Tibial artery (tissue), 4 donors: ENCODE measurements around the gene INPP5A.

Source experiments
- DNase-seq, 2 donors: peaks; one replicate each; pipeline ENCODE4 v3.0.0-alpha.2; 2019
- H3K27ac ChIP-seq, 2 donors: fragments of 200-600 bp; sonication (generic) in 1 of 2; 1 replicate in 1 of 2; 2 replicates in 1 of 2; pipeline ENCODE4 v1.5.1; 2018 to 2019; ENCODE audit warnings: mild to moderate bottlenecking in 1 of 2
- H3K27me3 ChIP-seq, 2 donors: fragments of 200-600 bp; sonication (generic) in 1 of 2; one replicate each; pipeline versions ENCODE4 v1.5.1 to v1.6.0; 2016 to 2019
- H3K36me3 ChIP-seq, 3 donors: fragments of 200-600 bp; sonication (generic) in 2 of 3; one replicate each; pipeline ENCODE4 v1.5.1; 2016 to 2019; ENCODE audit warnings: mild to moderate bottlenecking in 2 of 3
- H3K4me1 ChIP-seq, 4 donors: fragments of 200-600 bp; sonication (generic) in 2 of 4; 1 replicate in 3 of 4; 2 replicates in 1 of 4; pipeline ENCODE4 v1.5.1; 2016 to 2019
- H3K4me3 ChIP-seq, 2 donors: fragments of 200-600 bp; sonication (generic) in 1 of 2; 1 replicate in 1 of 2; 2 replicates in 1 of 2; pipeline ENCODE4 v1.5.1; 2018 to 2019; ENCODE audit warnings: mild to moderate bottlenecking in 2 of 2
- H3K9me3 ChIP-seq, 3 donors: fragments of 200-600 bp; sonication (generic) in 1 of 3; one replicate each; pipeline ENCODE4 v1.5.1; 2016 to 2019
- CTCF ChIP-seq, 2 experiments: fragments of 200-600 bp in 1 of 2; fragments of 450-650 bp in 1 of 2; IDR thresholded peaks; one replicate each; pipeline ENCODE4 v1.5.1; 2017 to 2019; ENCODE audit warnings: antibody characterized with exemption in 2 of 2, mild to moderate bottlenecking in 1 of 2, moderate library complexity in 1 of 2
- intact Hi-C: fragments of 100-400 bp; cut with DNase I; formaldehyde crosslinking; loops from one replicate; pipeline ENCODE4 v1.15.0; 2023; ENCODE audit warnings: low total_unique reads

INPP5A gene

DNA sequence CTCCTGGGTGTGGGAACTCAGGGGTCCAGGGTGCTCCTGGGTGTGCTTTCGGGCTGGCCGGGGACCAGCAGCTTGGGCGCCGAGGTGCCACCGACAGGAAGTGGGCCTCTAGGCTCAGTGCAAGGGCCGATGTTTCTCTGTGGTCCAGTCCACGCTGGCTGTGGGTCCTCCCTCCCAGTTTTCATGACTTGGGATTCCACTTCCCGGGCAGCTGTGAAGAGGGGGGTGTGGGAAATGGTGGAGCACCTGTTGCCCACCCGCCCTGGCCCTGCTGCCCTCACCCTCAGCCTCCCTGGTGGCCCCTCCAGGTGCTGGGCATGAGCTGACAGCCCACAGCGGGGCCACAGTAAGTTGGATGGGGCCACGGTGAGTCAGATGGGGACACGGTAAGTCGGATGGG, 189.8 kb downstream of the INPP5A start:
- Histone ChIP-seq H3K27me3 (no peaks in the 10 kb centered on the region), H3K36me3 (peaks cover 25 to 87% (median 48%) of the 10 kb centered on the region in 3 donors), H3K27ac (no peak overlapping the region), H3K4me1 (no peaks in the 10 kb centered on the region), H3K9me3 (no peaks in the 10 kb centered on the region), H3K4me3 (no peak overlapping the region)
- DNase-seq: no peak
- intact Hi-C loops: no loop called here
- TF ChIP-seq CTCF (IDR thresholded peaks at IDR 0.05): no peak

GRCh38 chr10:132728321-132728720, 190.7 kb downstream of the INPP5A start:
- H3K4me1 ChIP-seq: no peaks in the 10 kb centered on the region
- TF ChIP-seq CTCF (IDR thresholded peaks at IDR 0.05): no peak
- no peak overlapping the region for H3K27ac ChIP-seq
- H3K9me3 ChIP-seq: no peaks in the 10 kb centered on the region
- no peak for DNase-seq
- H3K4me3 ChIP-seq: no peak overlapping the region
- intact Hi-C loops: no loop called here
- peaks cover 25 to 95% (median 48%) of the 10 kb centered on the region in 3 donors for H3K36me3 ChIP-seq
- no peaks in the 10 kb centered on the region for H3K27me3 ChIP-seq

DNA sequence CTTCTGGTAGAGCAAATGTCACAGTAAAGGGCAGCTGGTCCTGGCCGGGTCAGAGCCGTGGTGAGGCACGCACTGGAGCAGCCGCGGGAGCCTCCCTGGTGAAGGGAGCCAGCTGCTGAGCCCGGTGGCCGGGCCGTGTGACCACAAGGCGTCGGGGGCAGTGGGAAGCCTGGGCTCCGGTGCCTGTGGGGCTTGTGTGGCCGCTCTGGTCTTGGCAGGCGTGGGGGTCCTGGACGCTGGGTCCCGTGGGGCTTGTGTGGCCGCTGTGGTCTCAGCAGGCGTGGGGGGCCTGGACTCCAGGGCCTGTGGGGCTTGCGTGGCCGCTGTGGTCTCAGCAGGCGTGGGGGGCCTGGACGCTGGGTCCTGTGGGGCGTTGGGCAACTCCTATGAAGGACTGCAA, 191.2 kb downstream of the INPP5A start:
- no peaks in the 10 kb centered on the region for H3K4me1 ChIP-seq
- no peaks in the 10 kb centered on the region for H3K27me3 ChIP-seq
- no peaks in the 10 kb centered on the region for H3K9me3 ChIP-seq
- H3K4me3 ChIP-seq: no peak overlapping the region
- TF ChIP-seq CTCF (IDR thresholded peaks at IDR 0.05): no peak
- DNase-seq: no peak
- H3K36me3 ChIP-seq: peaks cover 25 to 95% (median 49%) of the 10 kb centered on the region in 3 donors
- intact Hi-C loops: no loop called here
- no peak overlapping the region for H3K27ac ChIP-seq

GRCh38 chr10:132729810-132730572, 192.4 kb downstream of the INPP5A start:
- Histone ChIP-seq H3K4me1 (no peaks in the 10 kb centered on the region), H3K36me3 (peaks cover 17 to 93% (median 49%) of the 10 kb centered on the region in 3 donors), H3K27me3 (no peaks in the 10 kb centered on the region), H3K9me3 (no peaks in the 10 kb centered on the region), H3K4me3 (no peak overlapping the region), H3K27ac (no peak overlapping the region)
- no peak for TF ChIP-seq CTCF (IDR thresholded peaks at IDR 0.05)
- intact Hi-C loops: no loop called here
- DNase-seq: no peak

- H3K36me3 ChIP-seq: peaks cover 14 to 88% (median 45%) of the 10 kb centered on the region in 3 donors
- H3K4me1 ChIP-seq: no peaks in the 10 kb centered on the region
- no peak for TF ChIP-seq CTCF (IDR thresholded peaks at IDR 0.05)
- H3K9me3 ChIP-seq: no peaks in the 10 kb centered on the region
- H3K27ac ChIP-seq: no peak overlapping the region
- no peak for DNase-seq
- H3K4me3 ChIP-seq: no peak overlapping the region
- no peaks in the 10 kb centered on the region for H3K27me3 ChIP-seq
- intact Hi-C loops: no loop called here
Observed at GRCh38 chr10:132730573-132730953, 193.0 kb downstream of the INPP5A start.
